ENCODE results near the gene SCD5. TPM values are rescaled to one million over a fixed set of nuclear protein-coding genes. Genes with fewer than 3 reads are reported as not detected.

Gene SCD5
- total and polyA plus RNA-seq, 2 donors (not counting 3 experiments of a cell fraction or from before 2014, with no cell fraction given), result 38.4 to 38.5 TPM

GRCh38 chr4:82594456-82594855, 204.1 kb downstream of the SCD5 start:
- no peaks in the 10 kb centered on the region for H3K9me1 ChIP-seq (replicated peaks; ENCODE audit: control insufficient read depth, extremely low read depth, insufficient read depth, low read length)
- H3K36me3 ChIP-seq (ENCODE audit: control insufficient read depth in 2 of 2, extremely low read depth in 1 of 2, insufficient read depth in 2 of 2, low read length in 2 of 2), result no peaks in the 10 kb centered on the region
- H3K27ac ChIP-seq (ENCODE audit: insufficient read depth, low read depth, low read length), result no peak overlapping the region
- H3K4me3 ChIP-seq (replicated peaks in 1 of 3; ENCODE audit: insufficient read depth in 1 of 3, low read depth in 1 of 3, low read length in 3 of 3), result no peak overlapping the region
- no peaks in the 10 kb centered on the region for H4K20me1 ChIP-seq (replicated peaks; ENCODE audit: control insufficient read depth, extremely low read depth, insufficient read depth, low read length)
- FAIRE-seq (no peak), DNase-seq (ENCODE audit: low read depth, low spot score) (no peak)
- H3K9me3 ChIP-seq (replicated peaks; ENCODE audit: control insufficient read depth, insufficient read depth, low read length), result no peaks in the 10 kb centered on the region
- intact Hi-C loops (cut with micrococcal nuclease) (no loop called here), dilution Hi-C loops (cut with MboI; ENCODE audit: extremely low pct_ligation_motif_present, low sequenced_read_pairs) (no loop called here)
- H2AFZ ChIP-seq (ENCODE audit: low read depth, low read length), result no peak overlapping the region
- peaks cover 21 to 26% of the 10 kb centered on the region in 2 experiments for H3K27me3 ChIP-seq (ENCODE audit: control insufficient read depth in 2 of 2, insufficient read depth in 2 of 2, low read length in 2 of 2)
- H3K79me2 ChIP-seq (ENCODE audit: control insufficient read depth, insufficient read depth, low read length), result no peaks in the 10 kb centered on the region
- TF ChIP-seq CTCF (IDR thresholded peaks at IDR 0.05; ENCODE audit: extremely low read depth in 1 of 2, insufficient read depth in 1 of 2, low read depth in 1 of 2, low read length in 2 of 2) (no peak), JUN (IDR thresholded peaks at IDR 0.05; ENCODE audit: borderline replicate concordance, insufficient read depth, insufficient read length, low read depth) (no peak), POLR2AphosphoS5 (IDR thresholded peaks at IDR 0.05; ENCODE audit: insufficient read depth, low read depth, low read length) (no peak), GATA2 (IDR thresholded peaks at IDR 0.05; ENCODE audit: insufficient read depth, insufficient read length, low read depth, low read length) (no peak), POLR2A (IDR thresholded peaks at IDR 0.05; ENCODE audit: low read depth, low read length) (no peak), EZH2 (IDR thresholded peaks at IDR 0.05; ENCODE audit: borderline replicate concordance, low read depth, low read length, severe bottlenecking) (no peak), FOS (IDR thresholded peaks at IDR 0.05; ENCODE audit: borderline replicate concordance, insufficient read depth, low read length) (no peak), MYC (IDR thresholded peaks at IDR 0.05; ENCODE audit: low read depth, low read length) (no peak), MAX (IDR thresholded peaks at IDR 0.05; ENCODE audit: insufficient read depth, insufficient read length) (no peak)
- ChIA-PET CTCF (interaction anchor here (1.0 to 1.5 kb wide), 2 partner anchors 16 to 132 kb away, joined by 3 to 4 read pairs; no protein-coding TSS in a partner anchor), POLR2A (no interaction called here)
- H3K4me2 ChIP-seq (ENCODE audit: insufficient read depth, low read length), result no peak overlapping the region
- H3K9ac ChIP-seq (replicated peaks; ENCODE audit: extremely low read depth, insufficient read depth, low read length), result no peak overlapping the region
- BruUV-seq (replicated peaks), result no TSS peak
- no peaks in the 10 kb centered on the region for H3K4me1 ChIP-seq (ENCODE audit: control insufficient read depth, extremely low read depth, insufficient read depth, low read length)

Data from endothelial cell of umbilical vein (primary cell).